Testis (tissue), 3 donors: Measurements from ENCODE around the gene RHOV. TPM values are rescaled to one million over a fixed set of nuclear protein-coding genes. Genes with fewer than 3 reads are reported as not detected.

Source experiments
- DNase-seq: peaks from one replicate; pipeline ENCODE4 v3.0.0-alpha.2; 2019
- H3K27ac ChIP-seq, 2 donors: fragments of 200-600 bp; sonication (generic); one replicate each; pipeline ENCODE4 v1.5.1; 2019
- H3K27me3 ChIP-seq: fragments of 200-600 bp; sonication (generic); one replicate; pipeline ENCODE4 v1.5.1; 2019
- H3K36me3 ChIP-seq: fragments of 200-600 bp; sonication (generic); one replicate; pipeline ENCODE4 v1.5.1; 2017; ENCODE audit warnings: low read depth; ENCODE audit errors: missing control alignments
- H3K4me1 ChIP-seq: fragments of 200-600 bp; sonication (generic); one replicate; pipeline ENCODE4 v1.5.1; 2019
- H3K4me3 ChIP-seq, 2 donors: fragments of 200-600 bp; sonication (generic); one replicate each; pipeline ENCODE4 v1.5.1; 2017 to 2019
- H3K9me3 ChIP-seq: fragments of 200-600 bp; sonication (generic); one replicate; pipeline ENCODE4 v1.5.1; 2017
- POLR2A ChIP-seq: fragments of 450-650 bp; IDR thresholded peaks from one replicate; pipeline ENCODE4 v1.6.1; 2017; ENCODE audit warnings: antibody characterized with exemption, mild to moderate bottlenecking, moderate library complexity
- WGBS, 2 donors: methylation state at CpG; one replicate each; pipeline ENCODE4 v1.1.5; 2018; 5-methylcytosine and 5-hydroxymethylcytosine counted together
- intact Hi-C: fragments of 100-400 bp; cut with DNase I; formaldehyde crosslinking; loops from one replicate; pipeline ENCODE4 v1.15.1; 2023; ENCODE audit warnings: low total_unique reads
- polyA plus RNA-seq: library from polyadenylated mRNA; stranded (reverse); fragments of 350-450 nt; fragmentation: Illumina TruSeq; extraction: RNeasy Lipid Tissue Mini Kit (QIAGEN cat#74804); gene quantifications from one replicate; pipeline ENCODE4 v1.2.3, GENCODE V29; 2014; ENCODE audit warnings: low read depth, low replicate concordance; ENCODE audit not compliant: insufficient read depth
- total RNA-seq, 2 donors: library from RNA; depleted of rRNA; stranded (reverse); fragments of >200 nt; gene quantifications; one replicate each; pipeline ENCODE4 v1.2.3, GENCODE V29; 2016
- TF ChIP-seq, protein P1 (sequence below), 3 experiments: fragments of 450-650 bp in 2 of 3; fragments of 200-600 bp in 1 of 3; sonication (generic) in 1 of 3; IDR thresholded peaks; one replicate each; pipeline ENCODE4 v1.5.1; 2016 to 2019; ENCODE audit warnings: antibody characterized with exemption in 3 of 3, mild to moderate bottlenecking in 2 of 3, moderate library complexity in 1 of 3

RHOV gene
- total and polyA plus RNA-seq, 3 donors from 2014 or later: 0.24 to 0.91 (median 0.50) TPM

DNA sequence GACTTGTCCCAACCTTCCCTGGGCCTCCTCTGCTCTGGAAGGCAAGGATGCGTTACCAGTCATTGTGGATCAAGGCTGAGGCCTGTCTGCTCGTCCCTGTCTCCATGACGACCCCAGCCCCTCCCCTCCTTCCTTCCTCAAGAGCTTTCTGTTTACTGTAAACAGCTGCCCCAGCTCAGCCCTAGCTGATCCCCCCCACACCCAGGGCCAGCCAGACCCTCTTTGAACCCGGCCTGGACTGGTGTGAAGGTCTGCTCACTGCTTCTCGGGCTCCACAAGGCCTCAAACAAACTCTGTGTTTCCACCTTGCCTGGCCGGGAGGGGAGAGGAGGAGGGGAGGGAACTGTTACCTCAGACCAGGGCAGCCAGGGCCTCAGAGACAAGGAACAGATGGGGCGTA, 37.1 kb upstream of the RHOV start:
- Histone ChIP-seq H3K36me3 (no peaks in the 10 kb centered on the region), H3K27me3 (no peaks in the 10 kb centered on the region), H3K4me3 (no peak overlapping the region), H3K27ac (no peak overlapping the region), H3K4me1 (peaks cover 15% of the 10 kb centered on the region), H3K9me3 (no peaks in the 10 kb centered on the region)
- TF ChIP-seq, protein P1, sequence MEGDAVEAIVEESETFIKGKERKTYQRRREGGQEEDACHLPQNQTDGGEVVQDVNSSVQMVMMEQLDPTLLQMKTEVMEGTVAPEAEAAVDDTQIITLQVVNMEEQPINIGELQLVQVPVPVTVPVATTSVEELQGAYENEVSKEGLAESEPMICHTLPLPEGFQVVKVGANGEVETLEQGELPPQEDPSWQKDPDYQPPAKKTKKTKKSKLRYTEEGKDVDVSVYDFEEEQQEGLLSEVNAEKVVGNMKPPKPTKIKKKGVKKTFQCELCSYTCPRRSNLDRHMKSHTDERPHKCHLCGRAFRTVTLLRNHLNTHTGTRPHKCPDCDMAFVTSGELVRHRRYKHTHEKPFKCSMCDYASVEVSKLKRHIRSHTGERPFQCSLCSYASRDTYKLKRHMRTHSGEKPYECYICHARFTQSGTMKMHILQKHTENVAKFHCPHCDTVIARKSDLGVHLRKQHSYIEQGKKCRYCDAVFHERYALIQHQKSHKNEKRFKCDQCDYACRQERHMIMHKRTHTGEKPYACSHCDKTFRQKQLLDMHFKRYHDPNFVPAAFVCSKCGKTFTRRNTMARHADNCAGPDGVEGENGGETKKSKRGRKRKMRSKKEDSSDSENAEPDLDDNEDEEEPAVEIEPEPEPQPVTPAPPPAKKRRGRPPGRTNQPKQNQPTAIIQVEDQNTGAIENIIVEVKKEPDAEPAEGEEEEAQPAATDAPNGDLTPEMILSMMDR (IDR thresholded peaks at IDR 0.05): no peak
- no peak for TF ChIP-seq POLR2A
- intact Hi-C loops: no loop called here
- WGBS, 2 donors: 78 to 85% methylated on average over 7 of the region's 7 CpGs
- no peak for DNase-seq

DNA sequence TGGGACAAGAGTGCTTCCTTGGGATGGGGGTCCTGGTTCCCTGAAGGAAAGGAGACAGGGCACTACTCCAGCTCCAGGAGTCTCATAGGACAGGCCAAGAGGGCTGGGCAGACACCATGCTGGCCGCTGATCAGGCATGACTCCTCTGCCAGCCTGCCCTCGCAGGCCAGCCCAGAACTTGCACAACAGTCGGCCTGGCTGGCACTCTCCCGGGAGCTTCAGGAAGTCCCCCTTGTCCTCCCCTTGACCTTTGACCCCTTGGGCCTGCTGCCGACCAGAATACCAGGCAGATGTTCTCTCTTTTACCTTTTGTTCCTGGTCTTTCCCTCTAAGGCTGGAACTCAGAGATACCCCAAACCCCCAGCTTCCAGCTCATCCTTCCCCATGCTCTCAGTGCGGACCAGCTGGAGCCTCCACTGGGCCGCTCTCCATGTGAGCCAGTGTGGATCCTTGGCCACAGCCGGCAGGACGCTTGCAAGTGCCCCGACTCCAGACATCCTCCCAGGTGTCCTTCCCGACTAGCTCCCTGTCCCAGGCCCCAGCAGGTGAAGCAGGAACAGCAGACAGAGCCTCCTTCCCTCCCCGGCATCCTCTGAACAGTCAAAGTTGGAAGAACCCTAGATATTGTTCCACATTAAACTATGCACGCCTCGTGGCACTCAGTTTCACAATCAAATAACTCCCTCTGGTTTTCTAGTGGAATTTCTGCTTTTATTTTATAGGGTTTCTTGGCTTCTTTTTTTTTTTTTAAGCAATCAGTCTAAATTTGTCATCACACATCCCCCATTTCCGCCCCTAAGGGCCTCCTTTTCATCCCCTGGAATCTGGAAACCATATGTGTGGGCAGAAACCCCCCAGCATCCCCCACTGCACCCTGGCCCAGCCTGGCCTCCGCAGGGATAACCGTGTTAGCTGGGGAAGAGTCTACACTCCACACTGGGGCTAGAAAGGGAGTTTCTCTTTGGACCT, 35.9 kb upstream of the RHOV start:
- Histone ChIP-seq H3K9me3 (no peaks in the 10 kb centered on the region), H3K36me3 (no peaks in the 10 kb centered on the region), H3K4me3 (no peak overlapping the region), H3K27ac (no peak overlapping the region), H3K27me3 (no peaks in the 10 kb centered on the region), H3K4me1 (peaks cover 18% of the 10 kb centered on the region)
- no peak for DNase-seq
- TF ChIP-seq, protein P1 (IDR thresholded peaks at IDR 0.05): no peak
- TF ChIP-seq POLR2A: no peak
- intact Hi-C loops: loop anchor here (10.0 kb wide), 1 partner anchor 275 kb away; no protein-coding TSS in a partner anchor
- WGBS, 2 donors: 73 to 76% methylated on average over 17 of the region's 17 CpGs

DNA sequence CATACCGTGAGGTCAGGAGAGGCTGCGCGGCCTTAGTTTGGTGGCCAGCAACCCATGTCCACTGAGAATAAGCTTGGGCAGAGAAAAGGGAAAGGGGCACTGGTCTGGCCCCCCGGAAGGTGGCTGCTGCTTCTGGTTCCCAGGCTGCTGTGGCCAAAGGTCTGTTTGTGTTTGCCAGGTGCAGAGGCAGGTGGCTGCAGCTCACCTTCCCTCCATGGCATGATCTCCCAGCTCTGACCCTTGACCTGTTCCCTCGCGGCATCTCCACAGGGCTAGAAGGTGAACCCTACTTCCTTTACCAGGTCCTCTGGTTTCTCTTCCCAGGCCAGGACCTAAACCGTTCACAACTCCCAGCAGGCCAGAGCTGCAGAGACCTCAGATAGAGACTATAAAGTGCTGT, 34.1 kb upstream of the RHOV start:
- DNase-seq: no peak
- intact Hi-C loops: loop anchor here (10.0 kb wide), 1 partner anchor 277 kb away; no protein-coding TSS in a partner anchor
- Histone ChIP-seq H3K27me3 (no peaks in the 10 kb centered on the region), H3K36me3 (no peaks in the 10 kb centered on the region), H3K4me3 (no peak overlapping the region), H3K9me3 (no peaks in the 10 kb centered on the region), H3K27ac (no peak overlapping the region), H3K4me1 (peaks cover 18% of the 10 kb centered on the region)
- WGBS, 2 donors: 92 to 98% methylated on average over 6 to 7 of the region's 7 CpGs
- TF ChIP-seq, protein P1 (IDR thresholded peaks at IDR 0.05): no peak
- no peak for TF ChIP-seq POLR2A

DNA sequence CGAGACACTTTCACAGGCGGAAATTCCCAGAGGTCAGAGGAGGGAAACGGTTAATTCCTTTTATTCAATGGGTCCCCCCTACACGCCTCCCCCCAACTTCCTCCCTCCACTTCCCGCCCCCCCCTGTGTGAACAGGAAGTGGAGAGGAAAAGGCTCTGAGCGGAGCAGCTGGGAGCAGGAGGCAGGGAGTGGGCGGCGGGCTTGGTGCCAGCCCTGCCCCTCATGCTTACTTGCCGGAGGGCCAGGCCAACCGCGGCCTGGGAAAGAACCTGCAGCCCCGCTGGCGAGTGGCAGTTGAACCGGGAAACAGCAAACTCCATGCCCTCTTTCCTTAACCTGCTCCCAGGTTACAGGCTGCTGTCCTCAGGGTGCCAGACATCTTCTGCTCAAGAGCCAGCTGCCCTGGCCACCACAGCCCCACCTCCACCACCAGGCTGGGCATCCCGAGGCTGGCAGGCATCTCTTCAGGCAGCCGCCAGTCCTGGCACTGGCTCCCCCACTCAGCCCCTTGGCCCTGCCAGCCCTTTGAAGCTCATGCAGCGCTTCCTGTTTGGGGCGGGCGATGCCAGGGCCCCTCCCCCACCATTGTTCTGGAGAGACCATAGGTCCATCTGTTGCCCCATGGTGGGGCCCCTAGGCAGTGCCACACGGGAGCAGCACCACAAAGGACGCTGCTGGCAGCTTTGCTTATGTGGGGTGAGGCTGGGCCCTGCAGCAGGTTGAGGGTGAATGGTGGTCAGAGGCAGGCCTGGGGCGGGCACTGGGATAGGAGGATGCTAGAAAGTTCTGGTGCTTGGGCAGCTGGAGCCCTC, 33.2 kb upstream of the RHOV start:
- intact Hi-C loops: loop anchor here (10.0 kb wide), 1 partner anchor 278 kb away; no protein-coding TSS in a partner anchor
- H3K4me1 ChIP-seq: peaks cover 18% of the 10 kb centered on the region
- TF ChIP-seq, protein P1 (IDR thresholded peaks at IDR 0.05): no peak
- no peak for TF ChIP-seq POLR2A
- no peaks in the 10 kb centered on the region for H3K27me3 ChIP-seq
- no peaks in the 10 kb centered on the region for H3K9me3 ChIP-seq
- 26 to 34% methylated on average over 18 to 22 of the region's 22 CpGs for WGBS, 2 donors
- DNase-seq: no peak
- H3K4me3 ChIP-seq: peak overlapping the region; percentile 50 to 53
- H3K27ac ChIP-seq: peak overlapping the region in 1 of 2 donors; percentile 84
- H3K36me3 ChIP-seq: no peaks in the 10 kb centered on the region
